ENCODE measurements around the gene KREMEN1.
A peak's percentile ranks its signal among the peaks of the same experiment; 100 is the strongest.

KREMEN1 gene

GRCh38 chr22:29202212-29203192 is 129.7 kb downstream of the KREMEN1 start:
- TF ChIP-seq, protein P1, sequence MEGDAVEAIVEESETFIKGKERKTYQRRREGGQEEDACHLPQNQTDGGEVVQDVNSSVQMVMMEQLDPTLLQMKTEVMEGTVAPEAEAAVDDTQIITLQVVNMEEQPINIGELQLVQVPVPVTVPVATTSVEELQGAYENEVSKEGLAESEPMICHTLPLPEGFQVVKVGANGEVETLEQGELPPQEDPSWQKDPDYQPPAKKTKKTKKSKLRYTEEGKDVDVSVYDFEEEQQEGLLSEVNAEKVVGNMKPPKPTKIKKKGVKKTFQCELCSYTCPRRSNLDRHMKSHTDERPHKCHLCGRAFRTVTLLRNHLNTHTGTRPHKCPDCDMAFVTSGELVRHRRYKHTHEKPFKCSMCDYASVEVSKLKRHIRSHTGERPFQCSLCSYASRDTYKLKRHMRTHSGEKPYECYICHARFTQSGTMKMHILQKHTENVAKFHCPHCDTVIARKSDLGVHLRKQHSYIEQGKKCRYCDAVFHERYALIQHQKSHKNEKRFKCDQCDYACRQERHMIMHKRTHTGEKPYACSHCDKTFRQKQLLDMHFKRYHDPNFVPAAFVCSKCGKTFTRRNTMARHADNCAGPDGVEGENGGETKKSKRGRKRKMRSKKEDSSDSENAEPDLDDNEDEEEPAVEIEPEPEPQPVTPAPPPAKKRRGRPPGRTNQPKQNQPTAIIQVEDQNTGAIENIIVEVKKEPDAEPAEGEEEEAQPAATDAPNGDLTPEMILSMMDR (IDR thresholded peaks at IDR 0.05; ENCODE audit: low read depth, low read length): 0 out of 2 replicates have a peak, but pooled peaks have one; percentile 11
- no peak overlapping the region for H3K4me3 ChIP-seq (ENCODE audit: low read depth, low read length)

GRCh38 chr22:29203488-29204454 is 130.9 kb downstream of the KREMEN1 start:
- TF ChIP-seq, protein P1 (IDR thresholded peaks at IDR 0.05; ENCODE audit: low read depth, low read length): no peak
- H3K4me3 ChIP-seq (ENCODE audit: low read depth, low read length): no peak overlapping the region

GRCh38 chr22:29204455-29205183 is 131.8 kb downstream of the KREMEN1 start:
- TF ChIP-seq, protein P1 (IDR thresholded peaks at IDR 0.05; ENCODE audit: low read depth, low read length): no peak
- no peak overlapping the region for H3K4me3 ChIP-seq (ENCODE audit: low read depth, low read length)

GRCh38 chr22:29205252-29205593 is 132.4 kb downstream of the KREMEN1 start:
- TF ChIP-seq, protein P1 (IDR thresholded peaks at IDR 0.05; ENCODE audit: low read depth, low read length): no peak
- no peak overlapping the region for H3K4me3 ChIP-seq (ENCODE audit: low read depth, low read length)

GRCh38 chr22:29205594-29206371 is 132.9 kb downstream of the KREMEN1 start, which contains the start of gene EMID1:
Gene EMID1, plus strand, starts transcription at chr22:29205896. Its CDS starts 143 bp downstream, at chr22:29206039.
- TF ChIP-seq, protein P1 (IDR thresholded peaks at IDR 0.05; ENCODE audit: low read depth, low read length): no peak
- peak within 1 kb of the TSS; percentile 5; the same call in 1 of the 2 replicates for H3K4me3 ChIP-seq (ENCODE audit: low read depth, low read length)

Measured in WI38 (cell line).